Frontal cortex (tissue), 4 donors: ENCODE measurements around the gene LOXL1. TPM values are rescaled to one million over a fixed set of nuclear protein-coding genes. Genes with fewer than 3 reads are reported as not detected.

Source experiments
- DNase-seq, 2 donors: peaks; one replicate each; pipeline ENCODE4 v3.0.0; 2012; ENCODE audit warnings: low spot score in 2 of 2
- FAIRE-seq: peaks from 2 replicates; lab custom pipeline; 2012; peaks lifted over from hg19 to GRCh38; lab: Jason Lieb, UNC
- total RNA-seq: library from RNA; depleted of rRNA; stranded (reverse); fragments of >200 nt; gene quantifications from one replicate; pipeline ENCODE4 v1.2.3, GENCODE V29; 2014
- donor health status: control.
- donor health status: control.
- donor health status: control.

The LOXL1 gene
- total RNA-seq, 1 donor from 2014 or later, result 2.4 TPM

DNA sequence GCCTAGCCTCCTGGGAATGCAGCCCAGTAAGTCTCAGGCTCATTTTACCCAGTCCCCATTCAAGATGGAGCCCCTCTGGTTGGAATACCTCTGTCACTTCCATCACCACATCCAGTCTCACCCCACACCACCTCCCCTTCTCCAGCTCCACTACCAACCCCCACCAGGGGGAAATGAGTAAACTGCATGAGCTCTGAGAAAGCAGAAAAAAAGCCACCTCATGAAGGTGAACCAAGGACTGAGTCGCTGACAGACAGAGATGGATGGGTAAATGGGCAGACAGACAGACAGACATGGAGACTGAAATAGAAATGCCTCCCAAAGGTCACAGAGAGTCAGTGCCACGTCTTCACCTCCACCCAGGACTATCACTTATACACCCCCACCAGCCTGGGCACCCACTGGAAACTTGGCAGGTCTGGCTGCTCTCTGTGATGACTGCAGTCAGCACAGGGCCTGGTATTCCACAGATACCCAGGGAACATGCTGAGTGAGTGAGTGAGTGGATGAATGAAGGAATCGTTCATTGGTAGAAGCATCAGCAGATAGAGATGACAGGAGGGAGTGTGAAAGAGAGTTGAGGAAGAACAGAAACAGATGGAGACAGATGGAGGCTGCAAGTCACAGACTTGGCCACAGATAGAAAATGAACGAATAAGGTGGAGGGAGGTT is 4.9 kb upstream of the LOXL1 start:
- FAIRE-seq (no peak), DNase-seq (no peak)

DNA sequence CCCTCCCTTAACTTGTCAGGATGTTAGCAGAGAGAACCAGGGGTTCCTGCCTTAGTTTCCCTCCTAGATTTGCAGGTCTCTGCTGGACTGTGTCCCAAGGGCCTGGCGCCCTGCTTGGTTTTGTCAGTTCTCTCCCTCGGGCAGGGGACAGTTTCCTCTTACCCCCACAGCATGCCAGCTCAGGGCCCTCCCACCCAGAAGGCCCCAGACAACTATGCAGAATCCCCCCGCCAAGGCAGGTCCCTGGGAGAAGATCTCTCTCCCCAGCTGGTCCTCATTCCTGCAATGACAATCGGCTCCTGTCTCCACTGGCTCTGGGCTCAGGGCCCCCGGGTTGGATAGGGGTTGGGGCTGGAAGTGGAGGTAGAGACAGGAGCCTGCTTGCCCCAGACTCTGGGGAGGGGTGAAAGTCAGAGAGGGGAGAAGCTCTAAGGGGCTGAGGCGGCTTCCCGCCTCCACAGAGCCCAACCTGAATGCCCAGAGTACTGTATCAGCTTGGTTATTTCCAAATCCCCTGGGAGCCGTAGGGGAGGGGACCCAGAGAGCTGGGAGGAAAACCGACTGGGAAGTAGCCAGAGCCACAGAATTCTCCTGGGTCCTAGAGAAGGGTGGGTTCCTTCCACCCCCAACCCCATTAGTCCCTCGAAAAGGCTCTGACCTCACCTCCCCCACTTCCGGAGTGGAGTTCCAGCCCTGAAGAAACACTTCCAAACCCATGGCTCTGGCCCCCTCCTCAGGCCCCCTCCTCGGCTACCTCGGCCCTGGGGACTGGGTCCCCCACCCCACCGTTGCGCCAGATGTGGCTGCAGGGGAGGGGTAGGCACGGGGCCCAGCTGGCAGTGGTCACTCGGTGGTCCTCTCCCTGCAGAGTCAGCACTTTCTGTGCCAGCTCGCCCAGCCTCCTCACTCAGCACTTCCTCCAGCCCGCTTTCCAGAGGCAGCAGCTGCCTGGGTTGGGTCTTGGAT is 3.8 kb upstream of the LOXL1 start:
- DNase-seq, result no peak
- FAIRE-seq, result no peak

DNA sequence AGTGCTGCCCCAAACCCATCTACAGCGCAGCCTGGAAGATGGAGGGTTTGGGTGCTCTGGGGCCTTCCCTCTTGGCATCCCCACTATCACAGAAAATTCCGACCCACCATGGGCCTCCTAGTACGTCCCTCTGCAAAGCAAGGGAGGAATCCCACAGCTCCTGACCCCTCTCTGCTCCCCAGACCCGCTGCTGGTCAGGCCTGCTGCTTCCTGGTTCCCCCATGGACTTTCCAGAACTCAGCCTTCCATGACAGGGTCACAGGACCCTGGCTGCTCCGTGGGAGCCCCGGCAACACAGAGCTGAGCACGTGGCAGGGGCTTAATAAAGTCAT is 3.1 kb upstream of the LOXL1 start:
- no peak for FAIRE-seq
- DNase-seq, result no peak

DNA sequence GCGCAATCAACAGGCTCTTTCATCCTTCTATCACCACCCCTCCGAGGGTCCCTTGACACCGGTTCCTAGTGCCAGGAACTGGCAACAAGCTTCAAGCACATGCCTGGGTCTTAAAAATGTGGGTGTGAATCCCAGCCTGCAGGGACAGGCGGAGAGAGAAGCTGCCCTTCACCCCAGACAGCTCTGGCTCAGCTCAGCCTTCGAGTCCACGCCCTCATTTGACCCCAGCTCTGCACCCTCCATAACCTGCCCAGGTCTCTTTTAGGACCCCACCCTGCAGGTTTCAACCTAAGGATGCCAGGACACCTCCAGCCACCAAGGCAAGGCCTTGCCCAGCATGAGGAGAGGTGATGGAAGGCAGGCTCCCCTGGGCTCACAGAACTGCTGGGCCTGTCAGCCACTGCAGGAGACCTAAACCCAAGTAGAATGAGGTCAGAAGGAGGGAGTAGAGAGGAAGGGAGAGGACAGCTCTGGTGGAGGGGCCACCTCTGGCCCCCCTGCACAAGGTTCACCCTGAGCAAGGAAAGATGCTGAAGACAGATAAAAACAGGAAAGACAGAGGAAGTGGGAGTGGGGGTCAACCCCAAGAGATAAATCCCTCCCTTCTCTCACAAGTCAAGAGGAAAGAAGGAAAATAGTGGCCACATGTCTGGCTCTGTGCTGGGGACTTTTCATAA is 2.6 kb upstream of the LOXL1 start:
- FAIRE-seq (no peak), DNase-seq (no peak)

DNA sequence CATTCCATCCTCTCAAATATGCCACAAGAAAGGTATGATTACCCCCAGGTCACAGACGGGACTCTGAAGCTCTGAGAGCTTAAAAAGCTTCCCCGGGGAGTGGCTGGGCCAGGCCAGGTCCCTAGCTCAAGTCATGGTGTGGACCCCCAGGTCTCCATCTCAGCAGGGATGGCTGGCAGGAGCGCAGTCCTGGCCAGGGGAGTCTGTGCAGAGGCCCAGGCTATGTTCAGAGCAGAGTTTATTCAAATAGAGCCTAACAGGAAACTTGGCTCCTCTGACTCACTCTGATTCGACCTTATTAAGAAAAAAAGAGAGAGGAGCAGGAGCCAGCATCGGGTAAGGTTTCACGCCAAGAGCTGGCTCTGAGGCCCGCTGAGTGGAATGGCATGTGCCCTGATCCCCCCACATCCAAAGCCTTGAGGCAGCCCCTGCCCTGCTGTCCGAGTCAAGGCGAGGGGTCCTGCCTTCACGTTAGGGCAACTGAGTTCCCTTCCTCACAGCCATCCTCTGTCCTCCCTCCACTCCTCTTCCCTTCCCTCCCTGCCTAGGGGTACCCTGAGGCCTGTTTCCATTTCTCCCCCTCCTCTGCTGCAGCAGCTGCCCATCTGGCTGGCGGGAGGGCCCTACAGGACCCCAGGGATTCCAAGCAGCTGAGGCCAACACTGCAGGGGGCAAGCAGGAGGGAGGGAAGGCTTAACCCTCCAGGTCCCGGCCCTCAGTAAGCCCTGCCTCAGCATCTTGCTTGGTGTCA is 1.9 kb upstream of the LOXL1 start:
- FAIRE-seq (no peak), DNase-seq (peak; percentile 43 to 59)

DNA sequence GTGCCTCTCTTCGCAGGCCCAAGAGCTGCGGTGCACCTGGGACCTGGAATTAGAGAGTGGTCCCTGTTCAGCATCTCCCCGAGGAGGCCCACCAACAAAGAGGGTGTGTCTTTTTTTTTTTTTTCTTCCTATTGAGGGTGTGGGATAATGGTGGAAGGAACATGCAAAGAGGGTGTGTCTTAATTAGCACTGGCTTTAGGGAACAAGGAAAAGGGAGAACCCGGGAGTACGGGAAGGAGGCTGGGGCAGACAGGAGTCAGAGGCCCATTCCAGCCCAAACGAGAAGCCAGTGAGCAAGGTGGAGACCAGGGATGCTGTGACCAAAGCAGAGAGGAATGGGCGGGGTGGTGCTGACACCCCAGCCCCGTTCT is 429 bp upstream of the LOXL1 start:
- DNase-seq (no peak), FAIRE-seq (no peak)

DNA sequence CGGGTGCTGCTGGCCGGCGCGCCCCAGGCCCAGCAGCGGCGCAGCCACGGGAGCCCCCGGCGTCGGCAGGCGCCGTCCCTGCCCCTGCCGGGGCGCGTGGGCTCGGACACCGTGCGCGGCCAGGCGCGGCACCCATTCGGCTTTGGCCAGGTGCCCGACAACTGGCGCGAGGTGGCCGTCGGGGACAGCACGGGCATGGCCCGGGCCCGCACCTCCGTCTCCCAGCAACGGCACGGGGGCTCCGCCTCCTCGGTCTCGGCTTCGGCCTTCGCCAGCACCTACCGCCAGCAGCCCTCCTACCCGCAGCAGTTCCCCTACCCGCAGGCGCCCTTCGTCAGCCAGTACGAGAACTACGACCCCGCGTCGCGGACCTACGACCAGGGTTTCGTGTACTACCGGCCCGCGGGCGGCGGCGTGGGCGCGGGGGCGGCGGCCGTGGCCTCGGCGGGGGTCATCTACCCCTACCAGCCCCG is 777 bp downstream of the LOXL1 start:
- FAIRE-seq, result no peak
- peak; percentile 62 to 74 for DNase-seq

DNA sequence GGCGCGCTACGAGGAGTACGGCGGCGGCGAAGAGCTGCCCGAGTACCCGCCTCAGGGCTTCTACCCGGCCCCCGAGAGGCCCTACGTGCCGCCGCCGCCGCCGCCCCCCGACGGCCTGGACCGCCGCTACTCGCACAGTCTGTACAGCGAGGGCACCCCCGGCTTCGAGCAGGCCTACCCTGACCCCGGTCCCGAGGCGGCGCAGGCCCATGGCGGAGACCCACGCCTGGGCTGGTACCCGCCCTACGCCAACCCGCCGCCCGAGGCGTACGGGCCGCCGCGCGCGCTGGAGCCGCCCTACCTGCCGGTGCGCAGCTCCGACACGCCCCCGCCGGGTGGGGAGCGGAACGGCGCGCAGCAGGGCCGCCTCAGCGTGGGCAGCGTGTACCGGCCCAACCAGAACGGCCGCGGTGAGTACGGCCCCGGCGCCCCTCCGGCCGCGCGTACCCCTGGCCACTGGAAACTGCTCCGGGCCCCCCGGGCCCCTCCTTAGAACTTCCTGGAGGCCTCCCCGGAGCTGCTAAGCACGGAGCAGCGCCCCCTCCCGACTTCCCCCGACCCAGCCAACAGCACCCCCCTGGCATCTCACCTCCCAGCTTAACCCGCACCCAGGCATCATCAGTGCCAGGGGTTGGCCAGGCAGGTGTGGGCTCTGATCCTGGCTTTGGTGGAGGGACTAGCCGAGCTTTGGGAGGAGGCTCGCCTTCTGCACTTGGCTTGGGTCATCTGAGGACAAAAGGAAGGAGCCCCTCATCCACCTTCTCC is 1.4 kb downstream of the LOXL1 start:
- FAIRE-seq (no peak), DNase-seq (peak in 1 of 2 donors; percentile 53)

DNA sequence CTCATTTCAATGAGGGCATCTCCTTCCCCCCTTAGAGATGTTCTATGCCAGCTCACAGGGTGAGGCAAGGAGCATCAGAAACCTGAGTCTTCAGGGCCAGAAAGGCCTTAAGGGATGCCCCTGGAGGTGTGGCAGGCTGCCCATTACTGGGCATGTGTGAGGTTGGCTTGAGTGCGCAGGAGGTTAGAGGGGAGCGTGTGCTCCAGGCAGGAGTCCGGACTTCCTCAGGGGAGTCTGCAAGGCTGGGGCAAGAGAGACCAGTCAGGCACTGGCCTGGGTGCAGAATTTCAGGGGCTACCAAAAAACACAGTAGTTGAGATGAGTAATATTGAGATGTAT is 1.9 kb downstream of the LOXL1 start:
- no peak for FAIRE-seq
- DNase-seq, result no peak

DNA sequence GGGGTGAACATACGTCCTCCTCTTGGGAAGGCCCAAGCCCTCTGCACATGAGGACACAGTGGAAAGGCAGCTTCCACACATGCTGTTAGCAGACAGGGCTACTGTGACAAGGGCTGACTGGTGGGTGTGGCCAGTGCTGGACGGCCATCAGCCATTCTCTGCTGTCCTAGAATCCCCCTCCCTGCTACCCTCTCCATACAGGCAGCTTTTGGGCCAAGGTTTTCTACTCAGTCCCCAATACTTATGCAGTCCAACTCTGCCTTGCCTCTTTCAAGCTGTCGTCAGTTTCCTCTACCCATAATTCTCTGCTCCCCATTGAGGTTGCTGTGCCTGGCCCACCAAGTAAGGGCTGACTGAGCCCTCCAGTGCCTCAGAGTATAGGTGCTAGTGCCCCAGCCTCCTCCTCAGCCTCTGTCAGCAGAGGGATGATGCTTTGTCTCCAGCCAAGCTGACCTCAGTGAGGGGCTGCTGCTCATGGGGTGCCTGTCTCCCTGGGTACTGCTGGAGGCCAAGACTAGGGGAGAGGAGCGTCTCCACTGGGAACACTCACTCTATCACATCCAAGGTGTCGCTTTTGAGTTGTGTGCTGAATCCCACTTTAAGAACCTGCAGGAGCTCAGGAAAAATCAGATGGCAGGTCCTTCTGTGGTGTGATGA is 2.8 kb downstream of the LOXL1 start:
- DNase-seq, result no peak
- no peak for FAIRE-seq

DNA sequence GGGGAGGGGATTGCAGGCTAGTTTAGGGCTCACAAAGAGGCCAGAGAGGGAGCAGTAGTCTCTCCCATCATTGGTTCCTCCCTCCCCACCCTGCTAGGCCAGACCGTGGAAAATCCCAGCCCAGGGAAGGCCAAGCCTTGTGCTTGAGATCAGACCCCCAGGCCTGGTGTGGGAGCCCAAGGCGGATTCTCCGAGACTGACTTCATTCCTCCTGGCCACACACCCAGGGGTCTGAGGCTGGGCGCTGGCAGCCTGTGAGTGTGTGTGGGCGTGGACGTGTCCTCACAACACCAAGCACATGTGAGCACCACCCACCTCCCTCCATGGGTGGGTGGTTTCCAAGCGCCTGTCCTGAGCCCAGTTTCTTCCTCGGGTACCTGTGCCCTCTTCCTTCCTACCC is 4.1 kb downstream of the LOXL1 start:
- DNase-seq (no peak), FAIRE-seq (no peak)

DNA sequence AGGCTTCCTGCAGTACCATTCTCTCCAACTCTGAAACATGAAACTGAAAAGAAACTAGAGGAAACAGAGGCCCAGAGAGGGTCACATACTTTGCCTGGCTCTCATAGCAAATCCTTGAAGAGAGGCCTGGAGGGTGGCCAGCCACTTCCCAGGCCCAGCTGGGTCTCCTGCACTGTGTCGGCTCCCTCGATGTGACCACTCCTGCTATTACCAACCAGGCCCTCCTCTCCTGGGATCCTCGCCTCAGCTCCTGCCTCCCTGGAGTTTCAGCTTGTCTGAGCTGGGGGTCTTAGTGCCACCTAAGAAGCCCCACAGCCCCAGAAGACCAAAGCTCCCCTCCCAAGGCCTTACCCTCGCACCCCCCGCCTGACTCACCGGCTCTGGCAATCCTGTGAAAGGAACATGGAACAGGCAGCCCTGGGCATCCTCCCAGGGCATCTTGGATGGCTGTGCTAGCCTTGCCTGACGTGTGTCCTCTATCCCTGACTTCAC is 4.6 kb downstream of the LOXL1 start:
- no peak for FAIRE-seq
- no peak for DNase-seq

DNA sequence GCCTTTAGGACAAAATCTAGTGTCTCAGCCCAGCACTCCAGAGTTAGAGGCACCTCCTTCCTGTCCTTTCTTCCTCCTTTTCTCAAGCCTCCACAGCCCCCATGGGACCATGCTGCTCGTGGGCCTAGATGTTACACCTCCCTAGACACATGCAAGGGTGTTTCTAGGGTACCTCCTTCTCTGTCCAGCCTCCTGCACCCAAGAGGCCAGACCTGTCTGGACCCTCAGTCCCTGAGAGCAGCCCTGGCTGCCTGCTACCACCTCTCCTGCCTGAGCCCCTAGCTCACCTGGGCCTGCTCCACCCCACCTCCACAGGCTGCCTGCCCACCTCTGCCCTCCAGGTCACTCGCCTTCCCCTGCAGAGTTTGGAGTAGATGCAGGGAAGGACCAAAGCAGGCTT is 5.2 kb downstream of the LOXL1 start:
- DNase-seq, result no peak
- no peak for FAIRE-seq

DNA sequence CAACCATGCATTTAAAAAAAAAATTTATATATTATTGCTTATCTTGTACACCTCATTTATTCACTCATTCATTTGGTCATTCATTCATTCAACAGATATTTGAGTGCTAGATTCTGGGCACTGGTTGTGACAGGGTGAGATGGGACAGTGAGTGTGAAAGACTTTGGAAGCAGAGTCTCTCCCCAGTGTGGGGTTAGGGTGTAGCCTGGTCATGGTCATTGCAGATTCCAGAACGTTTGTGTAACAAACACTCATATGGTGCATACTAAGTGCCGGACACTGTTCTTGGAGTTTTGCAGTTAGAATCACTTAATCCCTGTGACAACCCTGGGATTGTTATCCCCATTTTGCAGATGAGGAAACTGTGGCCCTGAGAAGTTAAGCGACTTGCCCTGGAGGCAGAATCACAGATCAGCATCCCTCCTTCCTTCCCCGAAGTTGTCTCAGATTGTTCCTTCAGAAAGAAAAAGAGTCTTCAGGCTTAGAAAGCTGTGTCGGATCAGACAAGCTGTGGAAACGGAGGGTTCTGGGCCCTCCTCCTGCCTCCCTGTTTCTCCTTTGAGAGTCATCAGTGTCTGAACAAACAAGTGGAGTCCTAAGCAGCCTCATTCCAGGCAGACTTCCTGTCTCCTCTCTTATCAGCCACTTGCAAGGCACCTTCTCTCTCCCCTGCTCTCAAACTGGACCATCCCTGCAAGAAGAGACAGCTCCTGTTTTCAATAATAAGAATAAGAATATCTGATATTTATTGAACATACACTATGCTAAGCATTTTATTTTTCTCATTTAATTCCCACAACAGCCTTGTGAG is 6.3 kb downstream of the LOXL1 start:
- FAIRE-seq (no peak), DNase-seq (no peak)

DNA sequence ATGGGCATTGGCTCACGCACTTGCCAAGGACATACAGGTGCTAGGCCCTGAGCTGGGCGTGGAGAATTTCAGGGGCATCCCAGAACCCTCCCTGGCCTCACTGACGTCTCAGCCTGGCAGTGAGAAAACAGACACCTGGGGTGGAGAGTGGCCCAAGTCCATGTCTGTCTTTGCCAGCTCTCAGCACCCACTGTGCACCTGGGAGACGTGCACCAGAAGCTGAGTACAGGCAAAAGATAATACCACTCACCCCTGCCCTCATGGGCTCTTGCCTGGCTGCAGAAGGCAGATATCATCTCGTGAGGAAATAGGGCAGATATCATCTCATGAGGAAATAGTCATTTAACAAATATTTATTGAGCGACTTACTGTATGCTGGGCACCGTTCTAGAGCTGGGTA is 8.0 kb downstream of the LOXL1 start:
- no peak for FAIRE-seq
- DNase-seq, result no peak

DNA sequence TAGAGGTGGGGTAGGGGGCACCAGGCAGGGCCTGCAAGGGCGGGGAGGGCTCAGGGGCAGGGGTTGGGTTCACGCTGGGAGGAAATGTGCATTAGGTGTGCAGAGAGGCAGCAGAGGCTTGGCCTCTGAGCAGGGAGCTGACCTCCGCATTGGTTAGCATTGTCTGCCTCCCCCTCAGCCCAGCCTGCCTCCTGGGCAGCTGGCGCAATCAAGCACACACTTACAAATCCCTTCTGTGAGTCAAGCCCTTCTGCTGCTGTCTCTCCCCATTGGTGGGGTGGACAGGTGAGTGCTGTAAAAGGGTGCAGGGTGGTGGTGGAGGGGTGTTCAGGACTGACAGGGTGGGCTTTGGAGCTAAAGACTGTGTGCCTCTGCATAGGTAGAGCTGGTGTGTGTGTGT is 9.3 kb downstream of the LOXL1 start:
- no peak for DNase-seq
- no peak for FAIRE-seq

DNA sequence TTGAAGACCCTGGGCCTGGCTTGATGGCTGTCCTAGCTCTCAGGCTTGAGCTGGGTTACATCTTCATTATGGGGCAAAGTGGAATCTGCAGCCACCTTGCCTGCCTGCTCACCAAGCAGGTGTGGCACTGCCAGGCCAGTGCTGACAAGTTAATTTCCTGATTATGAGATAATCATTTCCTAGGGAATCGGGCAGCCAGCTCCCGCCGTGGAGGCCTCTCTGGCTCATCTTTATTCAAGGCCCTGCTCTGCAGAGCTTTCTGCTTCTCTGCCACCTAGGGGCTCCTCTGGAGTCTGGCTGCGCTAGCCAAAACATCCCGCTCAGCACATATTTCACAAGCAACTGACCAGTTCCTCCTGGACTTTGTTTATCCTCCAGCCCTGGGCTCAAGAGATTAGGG is 9.9 kb downstream of the LOXL1 start:
- FAIRE-seq (no peak), DNase-seq (no peak)
